GM23338 (cell line): ENCODE measurements around the gene ADGB. TPM values are rescaled to one million over a fixed set of nuclear protein-coding genes. Genes with fewer than 3 reads are reported as not detected.

Experiments
- ATAC-seq: fragments of 200-7000 bp; cut with Tn5 transposase; 3 replicates; pipeline ENCODE4 v1.9.1; 2020
- DNase-seq: peaks from one replicate; pipeline ENCODE4 v3.0.0-alpha.2; 2015; ENCODE audit warnings: low spot score
- H2AFZ ChIP-seq: fragments of 200-600 bp; sonication (generic); 2 replicates; pipeline ENCODE4 v1.8.0; 2016; ENCODE audit warnings: antibody characterized with exemption, mild to moderate bottlenecking, moderate library complexity
- H3F3A ChIP-seq: fragments of 200-600 bp; sonication (generic); replicated peaks from 2 replicates; pipeline ENCODE4 v1.8.0; 2017; ENCODE audit warnings: antibody characterized with exemption, mixed run types, low read depth
- H3K27ac ChIP-seq: fragments of 200-600 bp; sonication (generic); 2 replicates; pipeline ENCODE4 v1.6.1; 2016; ENCODE audit warnings: low read depth
- H3K27me3 ChIP-seq: fragments of 200-600 bp; sonication (generic); 2 replicates; pipeline ENCODE4 v1.8.0; 2016; ENCODE audit warnings: mild to moderate bottlenecking, mixed run types, moderate library complexity; ENCODE audit not compliant: insufficient read depth
- H3K36me3 ChIP-seq: fragments of 200-600 bp; sonication (generic); 2 replicates; pipeline ENCODE4 v1.8.0; 2016; ENCODE audit warnings: mild to moderate bottlenecking; ENCODE audit not compliant: insufficient read depth
- H3K4me1 ChIP-seq: fragments of 200-600 bp; sonication (generic); 2 replicates; pipeline ENCODE4 v1.8.0; 2016; ENCODE audit warnings: mild to moderate bottlenecking, moderate library complexity; ENCODE audit not compliant: insufficient read depth
- H3K4me2 ChIP-seq: fragments of 200-600 bp; sonication (generic); 2 replicates; pipeline ENCODE4 v1.7.1; 2017; ENCODE audit warnings: mixed run types
- H3K4me3 ChIP-seq: fragments of 200-600 bp; sonication (generic); 2 replicates; pipeline ENCODE4 v1.6.1; 2016; ENCODE audit warnings: mixed run types
- H3K79me2 ChIP-seq: fragments of 200-600 bp; sonication (generic); replicated peaks from 2 replicates; pipeline ENCODE4 v1.8.0; 2017; ENCODE audit warnings: mild to moderate bottlenecking; ENCODE audit not compliant: insufficient read depth
- H3K9me2 ChIP-seq: fragments of 200-600 bp; sonication (generic); 2 replicates; pipeline ENCODE4 v1.8.0; 2017; ENCODE audit not compliant: insufficient read depth
- H4K20me1 ChIP-seq: fragments of 200-600 bp; sonication (generic); replicated peaks from 2 replicates; pipeline ENCODE4 v1.8.0; 2017; ENCODE audit warnings: mild to moderate bottlenecking; ENCODE audit not compliant: insufficient read depth
- H3K27ac Mint-ChIP-seq: 2 replicates; pipeline ENCODE4 v1.8.0; 2020; ENCODE audit warnings: inconsistent platforms, mild to moderate bottlenecking, moderate library complexity, mixed read lengths
- H3K27me3 Mint-ChIP-seq: 3 replicates; pipeline ENCODE4 v1.8.0; 2022; ENCODE audit warnings: low read depth, mild to moderate bottlenecking, moderate library complexity, mixed read lengths, inconsistent platforms; ENCODE audit not compliant: insufficient read depth, poor library complexity
- H3K36me3 Mint-ChIP-seq: 3 replicates; pipeline ENCODE4 v1.8.0; 2021; ENCODE audit warnings: low read depth, mild to moderate bottlenecking, inconsistent platforms, moderate library complexity, mixed read lengths
- H3K4me1 Mint-ChIP-seq: 3 replicates; pipeline ENCODE4 v1.8.0; 2020; ENCODE audit warnings: mild to moderate bottlenecking, inconsistent platforms, mixed read lengths
- H3K4me3 Mint-ChIP-seq: 3 replicates; pipeline ENCODE4 v1.8.0; 2021; ENCODE audit warnings: moderate library complexity, mild to moderate bottlenecking, inconsistent platforms, mixed read lengths
- H3K9me3 Mint-ChIP-seq: 3 replicates; pipeline ENCODE4 v1.8.0; 2020; ENCODE audit warnings: moderate library complexity, mild to moderate bottlenecking, inconsistent platforms, mixed read lengths
- CTCF ChIP-seq, 2 experiments: fragments of 200-600 bp in 1 of 2; sonication (generic) in 1 of 2; conservative IDR thresholded peaks; 2 replicates each; pipeline versions ENCODE4 v1.5.1 to v1.6.1; 2016 to 2017; ENCODE audit warnings: antibody characterized with exemption in 2 of 2, low read depth in 2 of 2, mild to moderate bottlenecking in 2 of 2, moderate library complexity in 1 of 2
- EZH2 ChIP-seq: fragments of 200-600 bp; sonication (generic); IDR thresholded peaks from one replicate; pipeline ENCODE4 v1.8.0; 2017; ENCODE audit warnings: antibody characterized with exemption, mild to moderate bottlenecking, low read depth; ENCODE audit not compliant: unreplicated experiment
- EZH2phosphoT487 ChIP-seq: fragments of 200-600 bp; sonication (generic); IDR thresholded peaks from one replicate; pipeline ENCODE4 v1.8.1; 2018; ENCODE audit warnings: antibody characterized with exemption; ENCODE audit not compliant: unreplicated experiment
- STAT1 ChIP-seq: IDR thresholded peaks from one replicate; pipeline ENCODE4 v1.6.1; 2016; ENCODE audit warnings: antibody characterized with exemption; ENCODE audit not compliant: unreplicated experiment
- ZNF331 ChIP-seq: fragments of 250-450 bp; sonication (Bioruptor Pico); IDR thresholded peaks from 2 replicates; pipeline ENCODE4 v1.5.0; 2020; ENCODE audit warnings: low read depth, mild to moderate bottlenecking, moderate library complexity
- polyA plus RNA-seq: library from polyadenylated mRNA; unstranded; fragments of >200 nt; fragmentation: Nextera tagmentation; extraction: Ambion mirVana; gene quantifications from 2 replicates; pipeline ENCODE4 v1.2.1, GENCODE V29; 2016
- total RNA-seq: library from RNA; depleted of rRNA; stranded (reverse); fragments of >200 nt; shearing (Covaris generic); gene quantifications from 2 replicates; pipeline ENCODE4 v1.2.3, GENCODE V29; 2014
- TF ChIP-seq, protein P1 (sequence below): fragments of 250-450 bp; sonication (Bioruptor Pico); IDR thresholded peaks from 2 replicates; pipeline ENCODE4 v1.5.0; 2020; ENCODE audit warnings: mild to moderate bottlenecking, moderate library complexity

ADGB gene
- total and polyA plus RNA-seq, 2 experiments from 2014 or later: not detected

DNA sequence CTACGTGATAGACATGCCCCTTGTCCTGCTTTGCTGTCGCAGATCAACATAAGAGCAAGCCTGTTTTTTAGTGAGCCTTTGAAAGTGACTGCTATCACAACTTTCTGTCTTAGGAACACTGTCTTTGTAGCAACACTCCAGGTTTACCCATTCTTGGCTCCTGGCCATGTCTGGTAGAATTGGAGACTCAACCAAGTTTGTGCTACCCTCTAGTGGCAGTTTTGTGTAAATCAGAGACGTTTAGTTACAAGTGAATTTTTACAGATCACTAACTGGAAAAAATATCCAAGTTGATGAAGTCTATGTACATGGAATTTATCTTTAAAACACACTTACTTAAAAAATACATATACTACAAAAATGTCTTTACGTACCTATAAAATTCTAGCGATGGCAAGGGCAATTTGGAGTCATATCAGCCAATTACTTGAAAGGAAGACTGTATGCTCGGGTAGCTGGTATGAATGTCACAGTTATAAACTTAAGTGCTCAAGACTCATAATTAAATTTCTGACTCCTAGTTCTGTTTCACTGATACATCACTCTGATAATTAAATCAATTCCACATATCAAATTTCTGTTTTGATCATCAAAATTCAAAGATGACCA is 101.4 kb downstream of the ADGB start:
- ATAC-seq: peak; percentile 88
- H3K4me1 Mint-ChIP-seq: peaks cover 2% of the 10 kb centered on the region; the same call in 1 of the 3 replicates
- H3K79me2 ChIP-seq: no peaks in the 10 kb centered on the region

DNA sequence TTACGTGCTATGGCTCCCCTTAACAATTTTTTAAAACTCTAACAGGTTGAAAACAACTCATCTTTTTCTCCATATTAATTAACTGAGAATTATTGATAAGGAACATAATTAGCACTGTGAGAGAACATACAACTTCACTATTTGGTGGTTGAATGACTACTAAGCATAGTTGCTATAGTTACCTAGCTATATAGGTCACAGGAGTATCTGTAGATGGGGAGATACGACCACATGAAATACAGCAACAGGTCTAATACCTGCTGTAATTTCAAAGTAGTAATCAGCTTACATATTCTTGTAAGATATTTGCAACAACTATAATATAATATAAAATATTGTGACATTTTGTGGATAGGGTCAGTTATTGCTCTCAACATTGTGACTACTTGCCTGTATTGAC is 102.9 kb downstream of the ADGB start:
- Histone ChIP-seq H3K4me3 (no peak overlapping the region), H3K79me2 (no peaks in the 10 kb centered on the region), H4K20me1 (no peaks in the 10 kb centered on the region), H3K36me3 (no peaks in the 10 kb centered on the region), H2AFZ (no peak overlapping the region), H3K4me1 (no peaks in the 10 kb centered on the region), H3K27ac (no peak overlapping the region), H3K4me2 (no peak overlapping the region), H3K9me2 (no peaks in the 10 kb centered on the region), H3F3A (no peaks in the 10 kb centered on the region), H3K27me3 (no peaks in the 10 kb centered on the region)
- TF ChIP-seq ZNF331 (CRISPR knock-in tag): no peak
- TF ChIP-seq EZH2phosphoT487: no peak
- TF ChIP-seq EZH2: no peak
- TF ChIP-seq, protein P1, sequence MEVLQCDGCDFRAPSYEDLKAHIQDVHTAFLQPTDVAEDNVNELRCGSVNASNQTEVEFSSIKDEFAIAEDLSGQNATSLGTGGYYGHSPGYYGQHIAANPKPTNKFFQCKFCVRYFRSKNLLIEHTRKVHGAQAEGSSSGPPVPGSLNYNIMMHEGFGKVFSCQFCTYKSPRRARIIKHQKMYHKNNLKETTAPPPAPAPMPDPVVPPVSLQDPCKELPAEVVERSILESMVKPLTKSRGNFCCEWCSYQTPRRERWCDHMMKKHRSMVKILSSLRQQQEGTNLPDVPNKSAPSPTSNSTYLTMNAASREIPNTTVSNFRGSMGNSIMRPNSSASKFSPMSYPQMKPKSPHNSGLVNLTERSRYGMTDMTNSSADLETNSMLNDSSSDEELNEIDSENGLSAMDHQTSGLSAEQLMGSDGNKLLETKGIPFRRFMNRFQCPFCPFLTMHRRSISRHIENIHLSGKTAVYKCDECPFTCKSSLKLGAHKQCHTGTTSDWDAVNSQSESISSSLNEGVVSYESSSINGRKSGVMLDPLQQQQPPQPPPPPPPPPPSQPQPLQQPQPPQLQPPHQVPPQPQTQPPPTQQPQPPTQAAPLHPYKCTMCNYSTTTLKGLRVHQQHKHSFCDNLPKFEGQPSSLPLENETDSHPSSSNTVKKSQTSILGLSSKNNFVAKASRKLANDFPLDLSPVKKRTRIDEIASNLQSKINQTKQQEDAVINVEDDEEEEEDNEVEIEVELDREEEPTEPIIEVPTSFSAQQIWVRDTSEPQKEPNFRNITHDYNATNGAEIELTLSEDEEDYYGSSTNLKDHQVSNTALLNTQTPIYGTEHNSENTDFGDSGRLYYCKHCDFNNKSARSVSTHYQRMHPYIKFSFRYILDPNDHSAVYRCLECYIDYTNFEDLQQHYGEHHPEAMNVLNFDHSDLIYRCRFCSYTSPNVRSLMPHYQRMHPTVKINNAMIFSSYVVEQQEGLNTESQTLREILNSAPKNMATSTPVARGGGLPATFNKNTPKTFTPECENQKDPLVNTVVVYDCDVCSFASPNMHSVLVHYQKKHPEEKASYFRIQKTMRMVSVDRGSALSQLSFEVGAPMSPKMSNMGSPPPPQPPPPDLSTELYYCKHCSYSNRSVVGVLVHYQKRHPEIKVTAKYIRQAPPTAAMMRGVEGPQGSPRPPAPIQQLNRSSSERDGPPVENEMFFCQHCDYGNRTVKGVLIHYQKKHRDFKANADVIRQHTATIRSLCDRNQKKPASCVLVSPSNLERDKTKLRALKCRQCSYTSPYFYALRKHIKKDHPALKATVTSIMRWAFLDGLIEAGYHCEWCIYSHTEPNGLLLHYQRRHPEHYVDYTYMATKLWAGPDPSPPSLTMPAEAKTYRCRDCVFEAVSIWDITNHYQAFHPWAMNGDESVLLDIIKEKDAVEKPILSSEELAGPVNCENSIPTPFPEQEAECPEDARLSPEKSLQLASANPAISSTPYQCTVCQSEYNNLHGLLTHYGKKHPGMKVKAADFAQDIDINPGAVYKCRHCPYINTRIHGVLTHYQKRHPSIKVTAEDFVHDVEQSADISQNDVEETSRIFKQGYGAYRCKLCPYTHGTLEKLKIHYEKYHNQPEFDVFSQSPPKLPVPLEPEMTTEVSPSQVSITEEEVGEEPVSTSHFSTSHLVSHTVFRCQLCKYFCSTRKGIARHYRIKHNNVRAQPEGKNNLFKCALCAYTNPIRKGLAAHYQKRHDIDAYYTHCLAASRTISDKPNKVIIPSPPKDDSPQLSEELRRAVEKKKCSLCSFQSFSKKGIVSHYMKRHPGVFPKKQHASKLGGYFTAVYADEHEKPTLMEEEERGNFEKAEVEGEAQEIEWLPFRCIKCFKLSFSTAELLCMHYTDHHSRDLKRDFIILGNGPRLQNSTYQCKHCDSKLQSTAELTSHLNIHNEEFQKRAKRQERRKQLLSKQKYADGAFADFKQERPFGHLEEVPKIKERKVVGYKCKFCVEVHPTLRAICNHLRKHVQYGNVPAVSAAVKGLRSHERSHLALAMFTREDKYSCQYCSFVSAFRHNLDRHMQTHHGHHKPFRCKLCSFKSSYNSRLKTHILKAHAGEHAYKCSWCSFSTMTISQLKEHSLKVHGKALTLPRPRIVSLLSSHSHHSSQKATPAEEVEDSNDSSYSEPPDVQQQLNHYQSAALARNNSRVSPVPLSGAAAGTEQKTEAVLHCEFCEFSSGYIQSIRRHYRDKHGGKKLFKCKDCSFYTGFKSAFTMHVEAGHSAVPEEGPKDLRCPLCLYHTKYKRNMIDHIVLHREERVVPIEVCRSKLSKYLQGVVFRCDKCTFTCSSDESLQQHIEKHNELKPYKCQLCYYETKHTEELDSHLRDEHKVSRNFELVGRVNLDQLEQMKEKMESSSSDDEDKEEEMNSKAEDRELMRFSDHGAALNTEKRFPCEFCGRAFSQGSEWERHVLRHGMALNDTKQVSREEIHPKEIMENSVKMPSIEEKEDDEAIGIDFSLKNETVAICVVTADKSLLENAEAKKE (CRISPR knock-in tag): no peak
- no peak for TF ChIP-seq STAT1
- H3K27ac Mint-ChIP-seq: no peak overlapping the region
- DNase-seq (no peak), ATAC-seq (no peak)
- H3K27me3 Mint-ChIP-seq: no peaks in the 10 kb centered on the region
- H3K9me3 Mint-ChIP-seq: no peaks in the 10 kb centered on the region
- no peaks in the 10 kb centered on the region for H3K36me3 Mint-ChIP-seq
- no peak overlapping the region for H3K4me3 Mint-ChIP-seq
- peaks cover 2% of the 10 kb centered on the region; the same call in 1 of the 3 replicates for H3K4me1 Mint-ChIP-seq

More for the DNA sequence above, 101.4 kb downstream of the ADGB start:
- no peaks in the 10 kb centered on the region for H3K27me3 ChIP-seq
- H3K4me1 ChIP-seq: no peaks in the 10 kb centered on the region
- peak; percentile 86 for DNase-seq
- no peaks in the 10 kb centered on the region for H3K36me3 Mint-ChIP-seq
- H3K27me3 Mint-ChIP-seq: no peaks in the 10 kb centered on the region
- no peak overlapping the region for H2AFZ ChIP-seq
- TF ChIP-seq STAT1 (no peak), CTCF (conservative IDR thresholded peaks at IDR 0.05; ENCODE audit: low read depth in 2 of 2) (peak; percentile 86 to 88)
- H3K27ac ChIP-seq: no peak overlapping the region
- no peak overlapping the region for H3K4me3 Mint-ChIP-seq
- no peaks in the 10 kb centered on the region for H3K36me3 ChIP-seq
- H4K20me1 ChIP-seq: no peaks in the 10 kb centered on the region
- no peak overlapping the region for H3K4me2 ChIP-seq
- no peaks in the 10 kb centered on the region for H3F3A ChIP-seq
- H3K4me3 ChIP-seq: no peak overlapping the region
- no peak overlapping the region for H3K27ac Mint-ChIP-seq
- H3K9me3 Mint-ChIP-seq: no peaks in the 10 kb centered on the region
- no peaks in the 10 kb centered on the region for H3K9me2 ChIP-seq
